ENCODE results near the gene INSYN2B. TPM values are rescaled to one million over a fixed set of nuclear protein-coding genes. Genes with fewer than 3 reads are reported as not detected.

INSYN2B gene
- total RNA-seq, 1 donor from 2014 or later = 0.40 TPM

- DNase-seq (ENCODE audit: low read depth in 2 of 2) = no peak
These were observed 45.3 kb downstream of the INSYN2B start for GRCh38 chr5:169934990-169935389.

DNA sequence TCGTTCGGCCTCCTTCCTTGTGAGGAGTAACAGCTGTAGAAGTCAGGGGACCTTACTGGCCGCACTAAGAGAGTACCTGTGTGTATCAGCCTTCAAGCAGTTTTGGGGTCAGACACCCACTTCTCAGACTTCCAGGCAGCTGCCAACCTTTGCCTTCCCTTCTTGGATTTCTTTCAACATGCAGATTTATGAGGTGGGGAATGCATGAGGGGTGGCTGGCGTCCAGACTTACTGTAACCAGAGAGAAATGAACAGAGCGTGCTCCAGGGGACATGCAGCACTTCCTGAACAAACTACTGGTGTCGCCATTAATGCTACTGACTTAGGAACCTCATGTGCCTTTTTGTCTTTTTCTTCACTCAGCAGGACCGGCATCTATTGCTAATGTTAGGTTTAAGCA, 46.7 kb downstream of the INSYN2B start:
- DNase-seq (ENCODE audit: low read depth in 2 of 2) = no peak

GRCh38 chr5:169933127-169933526, 47.2 kb downstream of the INSYN2B start:
- no peak for DNase-seq (ENCODE audit: low read depth in 2 of 2)

GRCh38 chr5:169923988-169924387, 56.3 kb downstream of the INSYN2B start:
- peak in 1 of 2 donors; percentile 18 for DNase-seq (ENCODE audit: low read depth in 2 of 2)

GRCh38 chr5:169922474-169922873, 57.8 kb downstream of the INSYN2B start:
- no peak for DNase-seq (ENCODE audit: low read depth in 2 of 2)

- DNase-seq (ENCODE audit: low read depth in 2 of 2) = peak in 1 of 2 donors; percentile 45
These were observed 58.3 kb downstream of the INSYN2B start for GRCh38 chr5:169921949-169922348.

- peak in 1 of 2 donors; percentile 23 for DNase-seq (ENCODE audit: low read depth in 2 of 2)
These were observed 58.9 kb downstream of the INSYN2B start for GRCh38 chr5:169921384-169921783.

DNA sequence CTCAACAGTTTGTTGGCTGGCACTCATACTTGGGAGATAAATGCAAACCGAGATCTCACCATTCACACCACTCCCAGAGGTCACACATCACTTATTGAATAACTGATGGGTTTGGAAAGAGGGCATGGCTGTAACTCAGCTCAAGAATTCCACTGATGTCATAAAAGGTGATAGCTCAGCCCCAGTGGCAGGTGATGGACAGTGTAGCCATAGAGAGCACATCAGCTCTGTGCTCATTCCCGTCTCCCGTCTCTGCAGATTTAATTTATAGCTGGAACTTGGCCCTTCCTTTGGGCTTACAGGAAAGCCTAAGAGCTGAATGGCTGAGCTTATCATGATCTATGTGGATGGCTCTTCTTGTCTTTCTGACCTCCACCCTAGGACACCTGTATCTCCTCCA, 59.8 kb downstream of the INSYN2B start:
- DNase-seq (ENCODE audit: low read depth in 2 of 2) = no peak

DNA sequence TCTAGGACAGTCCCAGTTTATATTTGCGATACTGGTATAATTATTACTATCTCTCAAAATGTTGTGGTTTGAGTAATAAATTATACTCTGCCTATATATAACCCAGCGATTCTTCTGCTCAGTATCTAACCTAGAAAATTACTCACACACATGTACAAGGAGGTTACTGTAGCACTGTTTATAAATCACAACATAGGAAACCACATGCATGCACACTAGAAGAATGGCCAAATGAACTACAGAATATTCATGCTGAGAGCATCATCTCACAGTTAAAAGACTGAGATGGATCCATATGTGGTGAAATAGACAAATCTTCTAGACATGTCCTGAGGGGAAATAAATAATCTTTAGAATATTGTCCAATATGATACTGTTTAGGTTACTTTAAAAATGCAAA, 62.1 kb downstream of the INSYN2B start:
- no peak for DNase-seq (ENCODE audit: low read depth in 2 of 2)

DNA sequence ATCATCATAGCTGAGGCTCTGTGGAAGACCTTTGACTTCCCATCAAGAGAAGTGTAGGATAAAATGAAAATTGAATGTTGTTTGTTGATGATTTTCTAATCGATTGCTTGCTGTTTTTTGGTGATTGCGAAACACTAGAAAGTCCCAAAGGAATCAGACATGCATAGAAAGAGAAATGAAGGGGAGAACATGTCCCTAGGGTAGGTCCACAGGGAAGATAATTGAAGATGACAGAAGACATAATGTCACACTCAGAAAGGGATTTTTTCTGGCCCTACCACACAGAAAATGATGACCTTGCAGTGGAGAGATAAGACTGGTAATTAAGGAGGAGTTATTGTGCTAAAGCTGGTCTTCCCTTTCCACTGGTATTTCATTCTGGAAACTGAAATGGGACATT, 62.8 kb downstream of the INSYN2B start:
- no peak for DNase-seq (ENCODE audit: low read depth in 2 of 2)

GRCh38 chr5:169914766-169915165, 65.5 kb downstream of the INSYN2B start:
- DNase-seq (ENCODE audit: low read depth in 2 of 2) = peak; percentile 47 to 69

DNA sequence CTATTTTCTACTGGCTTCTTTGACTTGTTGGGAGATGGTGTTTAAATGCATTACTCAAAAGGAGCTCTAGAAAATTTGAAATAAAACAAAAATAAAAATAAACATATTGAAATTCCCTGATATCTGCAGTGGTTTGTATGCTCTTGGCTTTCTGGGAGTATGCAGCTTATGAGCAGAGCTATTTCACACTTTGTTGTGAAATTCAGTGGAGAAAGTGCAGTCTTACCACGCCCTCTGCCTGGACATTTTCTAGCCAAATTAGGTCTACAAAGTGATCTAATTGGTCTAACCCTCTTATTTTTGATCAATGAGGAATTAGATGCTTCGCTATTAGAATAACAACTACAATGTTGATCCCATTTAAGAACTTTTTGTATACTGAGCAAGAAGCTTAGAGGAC, 66.8 kb downstream of the INSYN2B start:
- DNase-seq (ENCODE audit: low read depth in 2 of 2) = no peak

- peak; percentile 16 to 77 for DNase-seq (ENCODE audit: low read depth in 2 of 2)
These were observed 68.7 kb downstream of the INSYN2B start for GRCh38 chr5:169911448-169912212.

GRCh38 chr5:169910393-169910792, 69.9 kb downstream of the INSYN2B start:
- no peak for DNase-seq (ENCODE audit: low read depth in 2 of 2)

- no peak for DNase-seq (ENCODE audit: low read depth in 2 of 2)
These were observed 70.3 kb downstream of the INSYN2B start for GRCh38 chr5:169909945-169910344.

GRCh38 chr5:169908864-169909263, 71.4 kb downstream of the INSYN2B start:
- DNase-seq (ENCODE audit: low read depth in 2 of 2) = no peak

DNA sequence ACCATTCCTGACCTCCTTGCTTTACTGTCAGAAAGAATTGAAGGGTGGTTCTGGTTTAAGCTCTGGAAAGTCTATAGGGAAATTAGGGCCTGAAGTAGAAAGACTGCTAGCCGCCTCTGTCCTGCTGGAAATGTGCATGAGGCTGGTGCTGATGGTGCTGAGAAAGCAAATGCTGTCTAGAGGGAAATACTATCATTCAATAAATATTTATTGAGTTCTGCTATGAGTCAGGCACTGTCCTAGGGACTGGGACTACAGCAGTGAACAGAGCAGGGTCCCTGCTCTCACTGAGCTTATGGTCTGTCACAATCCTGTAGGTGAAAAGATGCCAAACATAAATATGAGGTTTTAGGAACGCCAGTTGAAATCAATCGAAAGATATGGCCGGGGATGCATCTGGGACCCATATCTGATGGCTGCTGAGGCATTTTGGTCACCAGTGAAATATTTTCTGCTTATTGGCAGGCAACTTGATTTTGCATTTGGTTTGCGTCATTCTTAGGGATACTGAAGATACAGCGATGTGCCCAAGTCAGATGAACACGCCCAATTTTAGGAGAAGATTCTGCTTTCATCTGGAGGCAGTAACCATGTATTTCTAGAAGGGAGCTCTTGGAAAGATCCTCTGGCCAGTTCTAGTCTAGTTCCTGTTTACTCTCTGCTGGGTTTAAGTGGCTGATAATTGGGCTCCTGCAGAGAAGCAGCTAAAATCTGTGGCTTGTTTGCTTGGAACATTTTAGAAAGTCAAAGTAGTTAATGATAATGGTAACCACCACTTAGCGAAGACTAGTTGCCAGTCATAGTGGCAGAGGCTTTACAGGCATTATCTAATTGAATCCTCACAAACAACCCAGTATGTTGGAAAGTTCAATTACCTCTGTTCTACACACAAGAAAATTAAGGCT, 73.3 kb downstream of the INSYN2B start:
- no peak for DNase-seq (ENCODE audit: low read depth in 2 of 2)

DNA sequence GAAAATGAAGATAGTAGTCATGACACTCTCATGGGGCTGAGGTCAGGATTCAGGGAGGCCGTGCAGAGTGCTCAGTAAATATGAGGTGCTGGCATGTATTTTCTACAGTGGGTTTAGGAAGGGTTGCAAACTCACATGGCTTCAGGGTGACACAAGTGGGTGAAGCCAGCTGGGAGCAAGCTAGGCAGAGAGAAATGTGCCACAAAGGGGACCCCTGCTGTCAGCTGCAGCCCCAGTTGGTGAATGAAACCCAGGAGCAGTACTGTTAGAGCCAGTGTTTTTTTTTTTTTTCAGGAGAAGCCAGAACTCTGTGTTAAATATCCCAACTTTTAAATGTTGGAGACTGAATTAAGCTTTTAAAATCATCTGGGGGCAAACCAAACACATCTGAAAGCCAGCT, 75.3 kb downstream of the INSYN2B start:
- no peak for DNase-seq (ENCODE audit: low read depth in 2 of 2)

- no peak for DNase-seq (ENCODE audit: low read depth in 2 of 2)
These were observed 75.8 kb downstream of the INSYN2B start for GRCh38 chr5:169904508-169904907.

DNA sequence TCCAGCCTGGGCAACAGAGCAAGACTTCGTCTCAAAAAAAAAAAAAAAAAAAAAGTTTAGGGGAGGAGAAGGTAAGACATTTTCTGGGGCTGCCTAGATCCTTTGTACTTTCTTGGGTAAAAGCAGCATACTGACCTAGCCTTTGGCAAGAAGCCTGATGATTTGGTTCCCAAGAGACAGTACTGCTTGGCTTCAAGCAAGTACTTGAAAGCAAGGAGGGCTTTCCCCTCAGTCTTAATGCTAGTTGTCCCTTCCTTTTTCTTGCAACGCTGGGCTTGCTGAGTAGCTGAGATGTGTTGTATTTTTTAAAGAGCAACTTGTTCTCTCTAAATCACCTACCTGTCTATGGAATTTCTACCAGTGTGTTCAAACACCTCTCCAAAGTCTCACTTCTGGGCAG, 76.2 kb downstream of the INSYN2B start:
- DNase-seq (ENCODE audit: low read depth in 2 of 2) = no peak

GRCh38 chr5:169901896-169902295, 78.4 kb downstream of the INSYN2B start:
- no peak for DNase-seq (ENCODE audit: low read depth in 2 of 2)

DNA sequence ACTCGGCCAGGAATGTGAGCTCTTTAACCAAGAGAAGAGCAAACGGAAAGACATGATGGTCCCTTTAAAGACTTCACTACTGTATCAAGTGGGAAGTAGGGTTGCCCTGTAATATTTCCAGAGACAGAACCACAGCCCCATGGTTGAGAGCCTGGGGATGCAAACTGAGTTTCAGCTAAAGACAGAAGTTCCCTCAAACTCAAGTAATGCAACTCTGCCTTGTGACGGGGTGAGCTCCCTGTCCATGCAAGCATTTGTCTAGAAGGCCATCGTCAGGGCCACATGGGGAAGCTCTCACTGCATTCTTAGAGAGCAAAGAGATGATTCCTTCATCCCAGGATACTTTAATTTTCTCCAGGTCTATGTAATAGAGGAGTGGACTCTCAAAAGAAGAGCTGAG, 82.8 kb downstream of the INSYN2B start:
- DNase-seq (ENCODE audit: low read depth in 2 of 2) = no peak

GRCh38 chr5:169895926-169896325, 84.4 kb downstream of the INSYN2B start:
- no peak for DNase-seq (ENCODE audit: low read depth in 2 of 2)

Measured in lung microvascular endothelial cell (primary cell).